Anterior cingulate cortex (tissue), 58 donors: ENCODE results near the gene ANAPC1.
"Not testable (repeated sequence)": the region's sequence is repeated elsewhere in the genome, so short reads cannot be mapped to it uniquely, and the experiment has no call there.

Experiments
- DNase-seq, 58 donors: peaks; one replicate each; lab custom pipeline; 2025; lab: John Stamatoyannopoulos, UW

ANAPC1 gene

GRCh38 chr2:111883661-111884591 lies at the start of gene ANAPC1:
Gene ANAPC1, minus strand, starts transcription at chr2:111884193. Its CDS starts 3,368 bp downstream, at chr2:111880825.
- DNase-seq = peak in 57 of 58 donors; percentile 27 to 91 (median 76)

GRCh38 chr2:111932841-111933291 lies 48.9 kb upstream of the ANAPC1 start:
- no peak for DNase-seq

GRCh38 chr2:111930875-111931274 lies 46.9 kb upstream of the ANAPC1 start:
- DNase-seq = peak in 3 of 58 donors; percentile 14 to 63 (median 19)

- DNase-seq = no peak
Observed at GRCh38 chr2:111930409-111930808, 46.4 kb upstream of the ANAPC1 start.

- no peak for DNase-seq
Observed at GRCh38 chr2:111927723-111928122, 43.7 kb upstream of the ANAPC1 start.

GRCh38 chr2:111924617-111925107 lies 40.7 kb upstream of the ANAPC1 start:
- DNase-seq = no peak

- no peak for DNase-seq
Observed at GRCh38 chr2:111923276-111923804, 39.3 kb upstream of the ANAPC1 start.

- peak in 46 of 58 donors; percentile 19 to 88 (median 59) for DNase-seq
Observed at GRCh38 chr2:111919794-111920608, 36.0 kb upstream of the ANAPC1 start.

- no peak for DNase-seq
Observed at GRCh38 chr2:111919365-111919764, 35.4 kb upstream of the ANAPC1 start.

GRCh38 chr2:111918383-111918806 lies 34.4 kb upstream of the ANAPC1 start:
- no peak for DNase-seq

- no peak for DNase-seq
Observed at GRCh38 chr2:111917106-111917505, 33.1 kb upstream of the ANAPC1 start.

GRCh38 chr2:111912547-111912946 lies 28.6 kb upstream of the ANAPC1 start:
- DNase-seq = no peak

GRCh38 chr2:111911295-111911977 lies 27.4 kb upstream of the ANAPC1 start:
- not testable (repeated sequence) for DNase-seq

GRCh38 chr2:111910609-111911277 lies 26.8 kb upstream of the ANAPC1 start:
- DNase-seq = no peak

- not testable (repeated sequence) for DNase-seq
Observed at GRCh38 chr2:111909997-111910396, 26.0 kb upstream of the ANAPC1 start.

GRCh38 chr2:111909079-111909478 lies 25.1 kb upstream of the ANAPC1 start:
- no peak for DNase-seq

GRCh38 chr2:111908578-111908977 lies 24.6 kb upstream of the ANAPC1 start:
- DNase-seq = no peak

GRCh38 chr2:111905990-111906735 lies 22.2 kb upstream of the ANAPC1 start:
- DNase-seq = peak in 33 of 58 donors; percentile 6 to 86 (median 45)

GRCh38 chr2:111905475-111905869 lies 21.5 kb upstream of the ANAPC1 start:
- not testable (repeated sequence) for DNase-seq
